ENCODE data around the gene CCDC127.

Gene CCDC127

GRCh38 chr5:161803-162110 is 56.2 kb downstream of the CCDC127 start:
- no peak overlapping the region for H3K4me3 ChIP-seq (replicated peaks; ENCODE audit: low read depth, low read length)
- no peak for TF ChIP-seq CTCF (IDR thresholded peaks at IDR 0.05; ENCODE audit: low read depth, low read length, missing control alignments)
- DNase-seq (ENCODE audit: extremely low read depth, low read depth) = no peak

GRCh38 chr5:160921-161802 is 56.8 kb downstream of the CCDC127 start:
- DNase-seq (ENCODE audit: extremely low read depth, low read depth) = no peak
- H3K4me3 ChIP-seq (replicated peaks; ENCODE audit: low read depth, low read length) = no peak overlapping the region
- no peak for TF ChIP-seq CTCF (IDR thresholded peaks at IDR 0.05; ENCODE audit: low read depth, low read length, missing control alignments)

GRCh38 chr5:160173-160510 is 57.8 kb downstream of the CCDC127 start:
- no peak overlapping the region for H3K4me3 ChIP-seq (replicated peaks; ENCODE audit: low read depth, low read length)
- no peak for TF ChIP-seq CTCF (IDR thresholded peaks at IDR 0.05; ENCODE audit: low read depth, low read length, missing control alignments)
- no peak for DNase-seq (ENCODE audit: extremely low read depth, low read depth)

- no peak overlapping the region for H3K4me3 ChIP-seq (replicated peaks; ENCODE audit: low read depth, low read length)
- no peak for TF ChIP-seq CTCF (IDR thresholded peaks at IDR 0.05; ENCODE audit: low read depth, low read length, missing control alignments)
- no peak for DNase-seq (ENCODE audit: extremely low read depth, low read depth)
Observed at GRCh38 chr5:159448-160172, 58.3 kb downstream of the CCDC127 start.

- H3K4me3 ChIP-seq (replicated peaks; ENCODE audit: low read depth, low read length) = no peak overlapping the region
- no peak for DNase-seq (ENCODE audit: extremely low read depth, low read depth)
- TF ChIP-seq CTCF (IDR thresholded peaks at IDR 0.05; ENCODE audit: low read depth, low read length, missing control alignments) = no peak
Observed at GRCh38 chr5:158807-159447, 59.0 kb downstream of the CCDC127 start.

GRCh38 chr5:157801-158200 is 60.2 kb downstream of the CCDC127 start:
- no peak overlapping the region for H3K4me3 ChIP-seq (replicated peaks; ENCODE audit: low read depth, low read length)
- DNase-seq (ENCODE audit: extremely low read depth, low read depth) = no peak
- no peak for TF ChIP-seq CTCF (IDR thresholded peaks at IDR 0.05; ENCODE audit: low read depth, low read length, missing control alignments)
